ENCODE measurements around the gene TMEM131.
A peak's percentile ranks its signal among the peaks of the same experiment; 100 is the strongest.
"Not testable (repeated sequence)": the region's sequence is repeated elsewhere in the genome, so short reads cannot be mapped to it uniquely, and the experiment has no call there.

TMEM131 gene

DNA sequence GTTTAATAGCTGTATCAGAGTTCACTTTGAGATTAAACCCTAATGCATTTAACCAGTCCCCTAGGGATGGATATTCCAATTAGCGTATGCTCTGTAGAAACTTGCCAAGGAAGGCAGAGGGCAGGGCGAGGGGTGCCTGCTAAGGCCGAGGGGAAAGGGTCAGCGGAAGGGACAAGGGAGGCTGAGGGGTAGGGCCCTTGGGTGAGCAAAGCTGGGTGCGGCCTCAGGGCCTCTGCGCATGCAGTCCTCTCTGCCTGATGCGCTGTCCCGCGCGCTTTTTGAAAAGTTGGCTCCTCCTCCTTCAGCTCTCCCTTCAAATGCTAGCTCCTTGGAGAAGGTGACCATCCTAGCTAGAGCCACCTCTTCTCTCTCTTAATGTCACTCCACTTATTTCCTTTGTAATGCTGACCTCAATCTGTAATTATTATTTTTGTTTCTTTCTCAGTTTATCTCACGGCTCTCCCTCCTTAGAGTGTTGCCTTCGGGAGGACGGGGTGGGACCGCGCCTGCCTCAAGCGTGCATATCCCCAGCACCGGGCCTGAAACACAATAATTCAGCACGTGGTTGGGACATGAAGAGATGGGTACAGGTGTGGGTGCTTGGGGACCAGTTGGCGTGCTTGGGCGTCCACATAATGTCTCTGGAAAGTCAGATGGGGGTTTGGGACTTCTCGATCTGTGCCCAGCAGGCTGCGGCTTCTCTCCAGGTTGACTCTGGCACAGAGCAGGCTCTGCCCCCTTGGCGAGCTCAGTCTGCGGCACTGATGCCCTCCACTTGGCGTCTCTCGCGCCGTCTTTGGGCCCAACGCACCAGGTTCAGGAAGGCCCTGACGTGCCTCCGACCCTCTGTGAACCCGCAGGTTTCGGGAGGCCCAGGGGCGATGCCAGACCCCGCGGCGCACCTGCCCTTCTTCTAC lies 272.3 kb downstream of the TMEM131 start:
- DNase-seq (ENCODE audit: low spot score), result no peak

DNA sequence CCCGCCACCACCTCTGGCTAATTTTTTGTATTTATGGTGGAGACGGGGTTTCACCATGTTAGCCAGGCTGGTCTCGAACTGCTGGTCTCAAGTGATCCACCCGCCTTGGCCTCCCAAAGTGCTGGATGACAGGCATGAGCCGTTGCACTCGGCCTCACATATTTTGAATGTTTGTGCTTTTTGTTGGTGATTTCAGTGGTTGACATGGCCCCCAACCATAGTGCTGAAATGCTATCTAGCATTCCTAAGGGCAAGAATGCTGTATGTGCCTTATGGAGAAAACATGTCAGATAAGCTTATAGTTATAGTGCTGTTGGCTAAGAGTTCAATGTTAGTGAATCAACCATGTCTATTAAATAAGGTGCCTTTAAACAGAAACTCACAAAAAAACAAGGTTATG lies 273.5 kb downstream of the TMEM131 start:
- no peak for DNase-seq (ENCODE audit: low spot score)

DNA sequence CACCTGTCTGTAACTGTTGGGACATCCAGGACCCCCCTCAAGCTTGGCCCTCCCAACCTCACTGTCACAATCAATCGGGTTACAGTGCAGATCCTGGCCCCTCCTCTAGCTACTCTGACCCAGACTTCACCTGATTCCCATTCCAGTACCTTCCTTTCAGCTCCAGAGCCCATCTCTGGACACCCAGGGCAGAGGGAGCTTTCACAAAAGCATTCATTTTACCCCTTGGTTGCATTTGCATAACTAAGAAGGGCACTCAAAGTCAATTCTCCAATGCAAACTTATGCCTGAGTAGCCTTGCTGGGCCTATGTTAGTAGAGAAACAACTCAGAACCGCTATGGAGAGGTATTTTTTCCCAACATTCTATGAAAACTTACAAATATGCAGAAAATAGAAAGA lies 275.0 kb downstream of the TMEM131 start:
- DNase-seq (ENCODE audit: low spot score), result no peak

DNA sequence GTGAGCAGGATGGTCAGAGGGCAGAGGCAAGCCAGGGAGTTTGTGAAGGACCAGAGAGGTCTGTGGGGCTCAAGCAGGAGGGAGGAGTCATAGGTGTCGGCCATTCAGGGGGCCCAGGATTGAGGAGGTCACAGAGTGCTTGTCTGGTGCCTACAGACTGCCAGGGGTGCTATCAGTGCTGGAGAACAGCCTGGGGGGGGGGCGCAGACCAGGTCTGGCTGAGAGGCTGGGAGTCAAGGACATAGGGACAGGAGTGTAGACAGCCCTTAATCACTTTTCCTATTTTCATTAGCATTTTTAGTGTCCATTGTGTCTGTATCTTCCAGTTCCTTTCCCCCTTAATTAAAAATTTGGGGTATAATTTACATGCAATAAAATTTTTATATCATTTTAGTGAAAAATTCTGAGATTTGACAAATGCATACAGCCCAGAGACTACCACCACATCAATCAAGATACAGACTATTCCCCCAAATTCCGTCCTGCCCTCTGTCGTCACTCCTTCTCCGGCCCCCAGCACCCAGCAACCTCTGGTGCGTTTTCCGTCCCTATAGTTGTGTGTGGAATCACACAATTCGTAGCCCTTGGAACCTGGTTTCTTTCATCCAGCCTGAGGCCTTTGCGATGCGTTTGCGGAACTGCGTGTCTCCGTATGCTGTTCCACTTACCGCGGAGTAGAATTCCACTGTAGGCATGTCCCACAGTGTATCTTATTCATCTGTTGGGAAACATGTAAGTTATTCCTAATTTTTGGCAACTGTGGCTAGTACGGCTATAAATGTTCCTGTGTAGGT lies 276.2 kb downstream of the TMEM131 start:
- no peak for DNase-seq (ENCODE audit: low spot score)

DNA sequence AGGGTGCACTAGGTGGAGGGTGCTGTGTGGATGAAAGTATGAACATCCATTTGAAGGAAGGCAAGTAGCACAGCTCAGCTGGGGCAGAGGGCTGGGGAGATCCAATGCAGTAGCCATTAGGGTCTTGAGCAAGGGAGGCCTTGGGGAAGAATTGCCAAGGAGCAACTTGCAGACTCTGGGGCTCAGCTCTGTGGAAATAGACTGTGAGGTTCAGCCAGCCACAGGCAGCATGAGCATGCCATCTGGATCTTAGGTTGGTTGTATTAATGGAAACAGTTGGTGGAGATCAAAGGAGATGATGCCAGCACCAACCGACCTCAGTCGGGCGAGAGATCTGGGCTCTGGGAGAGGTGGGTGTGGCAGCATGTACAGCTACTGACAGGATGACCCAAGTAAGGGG lies 276.8 kb downstream of the TMEM131 start:
- DNase-seq (ENCODE audit: low spot score), result peak; percentile 67

DNA sequence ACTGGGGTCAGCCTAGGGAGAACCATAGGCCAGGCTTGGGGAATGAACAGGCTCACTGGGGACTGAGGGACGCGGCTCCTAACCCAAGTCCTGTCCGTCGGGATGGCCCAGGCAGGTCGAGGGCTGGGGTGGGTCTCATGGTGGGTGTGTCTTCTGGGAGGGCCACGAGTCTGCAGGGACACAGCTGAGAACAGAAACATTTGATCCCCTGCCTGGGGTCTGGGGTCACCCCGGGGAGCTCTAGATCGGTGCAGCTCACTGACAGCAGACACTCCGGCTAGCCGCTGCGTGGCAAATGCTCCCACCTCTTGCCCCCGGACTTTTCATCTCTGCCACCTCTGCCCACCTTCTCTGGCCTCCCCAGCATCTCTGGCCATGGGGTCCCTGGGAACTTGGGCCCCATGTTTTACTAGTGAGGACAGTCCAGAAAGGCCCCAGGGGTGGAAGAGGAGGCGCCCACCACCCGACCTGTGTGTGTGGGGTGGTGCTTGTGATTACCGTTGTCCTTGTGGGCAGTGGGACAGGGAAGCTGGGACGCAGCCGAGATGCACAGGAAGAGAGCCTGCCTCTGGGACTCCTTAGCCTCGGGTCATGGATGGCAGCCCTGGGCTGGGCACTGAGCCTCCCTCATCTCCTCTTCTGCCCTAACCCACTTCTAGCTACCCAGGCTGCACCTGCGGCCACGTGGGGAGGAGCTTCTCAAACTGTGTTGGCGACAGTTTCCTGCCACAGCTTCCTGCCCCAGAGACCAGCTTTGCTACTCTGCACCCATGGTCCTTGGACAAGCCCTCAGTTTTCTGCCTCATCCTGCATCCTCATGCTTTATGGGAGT lies 277.5 kb downstream of the TMEM131 start:
- DNase-seq (ENCODE audit: low spot score), result no peak

DNA sequence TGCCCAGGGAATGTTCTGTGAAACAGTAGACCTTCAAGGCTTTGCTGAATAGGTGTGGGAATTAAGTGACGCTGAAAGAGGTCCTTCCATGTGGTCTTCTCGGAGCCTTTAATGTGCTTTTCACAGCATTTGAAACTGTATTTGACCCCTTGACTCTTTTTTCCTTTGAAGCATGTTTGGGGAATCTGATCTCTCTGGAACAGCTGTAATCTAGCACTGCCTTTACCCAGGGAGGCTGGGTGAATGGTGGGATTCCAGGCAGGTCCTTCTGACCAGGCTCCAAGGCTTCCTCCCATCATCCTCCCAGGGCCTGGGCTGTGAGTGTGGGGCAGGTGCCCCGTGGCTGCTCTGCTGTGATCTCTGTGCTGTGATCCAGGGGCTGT lies 278.1 kb downstream of the TMEM131 start:
- DNase-seq (ENCODE audit: low spot score), result no peak

DNA sequence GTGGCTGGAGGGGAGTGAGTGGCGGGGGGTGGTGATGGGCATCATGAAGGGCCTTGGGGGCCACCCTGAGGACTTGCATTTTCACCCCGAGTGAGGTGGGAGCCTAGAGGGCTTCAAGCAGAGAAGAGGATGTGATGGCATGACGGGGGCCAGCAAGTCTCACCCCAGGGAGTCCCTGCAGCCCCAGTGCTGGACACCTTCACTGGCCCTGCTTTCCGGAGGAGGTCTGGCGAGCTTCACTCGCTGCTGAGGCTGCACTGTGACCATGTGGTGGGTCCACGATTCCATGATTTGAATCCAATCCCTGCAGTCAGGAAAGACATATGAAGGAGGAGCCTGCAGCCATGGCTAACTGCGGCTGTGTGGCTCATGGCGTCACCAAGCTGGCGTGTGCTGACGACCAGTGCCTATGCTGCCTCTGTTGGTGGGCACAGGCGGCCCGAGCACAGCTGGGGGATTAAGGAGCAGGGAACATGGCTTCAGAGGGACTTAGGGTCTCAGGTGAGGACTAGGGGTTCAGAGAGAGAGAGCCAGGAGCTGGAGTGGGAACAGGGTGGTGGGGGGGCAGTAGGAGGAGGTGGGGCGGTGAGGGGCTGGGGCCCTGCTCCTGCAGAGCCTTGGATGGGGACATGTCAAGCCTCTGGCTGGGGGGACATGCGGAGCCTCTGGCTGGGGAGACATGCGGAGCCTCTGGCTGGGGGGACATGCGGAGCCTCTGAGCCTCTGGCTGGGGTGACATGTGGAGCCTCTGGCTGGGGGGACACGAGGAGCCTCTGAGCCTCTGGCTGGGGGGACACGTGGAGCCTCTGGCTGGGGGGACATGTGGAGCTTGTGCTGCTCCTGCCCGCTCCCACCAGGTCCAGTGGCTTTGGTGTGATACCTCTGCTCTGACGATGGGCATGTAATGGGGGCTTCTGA lies 278.8 kb downstream of the TMEM131 start:
- no peak for DNase-seq (ENCODE audit: low spot score)

DNA sequence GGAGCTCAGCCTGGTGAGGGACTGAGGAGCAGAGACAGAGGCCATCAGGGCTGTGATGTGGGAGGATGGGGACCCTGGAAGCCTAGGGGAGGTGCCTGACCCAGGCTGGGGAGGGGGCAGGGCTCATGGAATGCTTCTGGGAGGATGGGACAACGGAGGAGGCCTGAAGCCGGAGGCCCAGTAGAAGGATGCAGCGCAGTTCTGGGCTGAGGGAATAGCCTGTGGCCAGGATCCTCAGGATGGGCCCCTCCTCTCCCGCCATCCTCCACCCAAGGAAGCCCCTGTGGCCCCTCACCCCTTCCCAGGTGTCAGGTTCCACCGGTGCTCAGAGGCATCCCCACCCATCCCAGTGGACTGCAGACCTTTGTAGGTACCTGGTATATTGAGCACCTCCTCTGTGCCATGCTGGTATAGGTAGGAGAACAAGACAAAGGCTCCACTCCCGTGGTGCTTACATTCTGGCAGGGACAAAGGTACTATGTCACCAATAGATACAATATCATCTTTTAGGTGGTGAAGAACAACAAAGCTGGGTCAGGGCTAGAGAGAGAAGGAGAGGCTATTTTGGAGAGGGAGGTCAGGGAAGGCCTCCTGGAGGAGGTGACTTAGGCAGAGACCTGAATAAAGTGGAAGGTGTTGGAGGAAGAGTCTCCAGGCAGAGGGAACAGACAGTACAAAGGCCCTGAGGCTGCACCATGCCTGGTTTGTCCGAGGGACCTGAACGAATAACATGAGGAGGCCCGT lies 279.6 kb downstream of the TMEM131 start:
- DNase-seq (ENCODE audit: low spot score), result no peak

DNA sequence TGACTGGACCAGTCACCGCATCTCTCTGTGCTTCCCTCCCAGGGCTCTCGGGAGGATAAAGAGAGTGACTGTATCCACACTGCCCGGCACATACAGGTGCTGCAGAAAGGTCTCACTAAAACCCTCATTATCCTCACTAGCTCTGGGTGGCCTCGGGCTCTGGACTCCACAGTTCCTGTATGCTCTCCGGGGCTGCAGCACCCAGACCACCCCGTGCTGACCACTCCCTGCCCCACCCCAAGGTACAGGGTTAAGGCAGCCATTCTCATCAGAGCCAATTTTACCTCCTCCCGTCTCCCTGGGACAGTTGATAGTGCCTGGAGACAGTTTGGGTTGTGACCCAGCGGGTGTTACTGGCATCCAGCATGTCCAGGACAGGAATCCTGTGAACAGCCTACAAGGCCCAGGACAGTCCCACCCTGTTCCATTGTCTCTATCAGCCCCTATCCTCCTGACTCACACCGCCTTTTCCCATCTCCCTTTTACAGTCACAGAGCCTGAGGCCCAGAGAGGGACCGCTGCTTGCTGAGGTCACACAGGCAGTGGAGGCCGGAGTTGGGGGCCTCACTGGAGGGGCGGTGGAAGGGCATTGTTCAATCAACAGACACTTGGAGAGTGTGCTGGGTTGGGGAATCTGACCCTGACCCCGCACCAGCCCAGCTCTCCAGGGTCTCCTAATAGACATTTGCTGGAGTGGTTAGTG lies 280.6 kb downstream of the TMEM131 start:
- DNase-seq (ENCODE audit: low spot score), result no peak

DNA sequence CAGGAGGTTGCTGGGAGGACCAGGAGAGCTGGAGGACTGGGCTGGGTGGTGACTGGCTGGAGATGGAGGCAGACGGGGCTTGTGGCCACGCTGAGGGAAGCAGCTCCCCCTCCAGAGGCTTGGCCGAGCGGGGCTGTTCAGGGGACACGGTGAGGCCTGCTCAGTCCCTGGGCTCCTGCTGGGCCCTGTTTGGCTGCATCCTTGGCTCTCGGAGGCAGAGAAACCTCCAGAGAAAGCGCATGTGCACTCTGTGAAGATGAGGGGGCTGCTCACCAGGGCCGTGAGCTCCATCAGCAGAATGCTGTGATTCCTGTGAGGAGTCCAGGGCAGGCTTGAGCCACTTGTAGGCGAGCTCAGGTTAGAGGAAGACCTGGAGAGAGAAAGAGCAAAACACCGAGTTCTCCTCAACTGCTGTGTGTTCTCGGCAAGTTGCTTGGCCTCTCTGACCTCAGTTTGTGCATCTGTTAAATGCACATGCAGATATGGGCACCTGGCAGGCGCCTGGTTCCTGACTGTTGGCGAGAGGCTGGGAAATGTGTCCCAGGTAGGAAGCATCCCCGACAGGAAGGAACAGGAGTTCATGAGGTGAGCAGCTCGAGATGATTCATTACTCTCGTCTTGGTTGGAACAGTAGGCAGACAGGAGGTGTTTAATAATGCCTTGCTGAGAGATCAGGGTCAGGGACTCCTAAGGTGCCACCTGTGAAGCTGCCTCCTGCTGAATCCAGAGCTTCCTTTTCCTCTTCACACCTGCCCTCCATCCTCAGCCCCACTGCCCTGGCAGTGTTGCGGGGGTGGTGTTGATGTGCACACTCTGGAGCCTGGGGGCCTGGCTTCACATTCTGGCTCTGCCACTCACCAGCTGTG lies 281.4 kb downstream of the TMEM131 start:
- DNase-seq (ENCODE audit: low spot score), result no peak

DNA sequence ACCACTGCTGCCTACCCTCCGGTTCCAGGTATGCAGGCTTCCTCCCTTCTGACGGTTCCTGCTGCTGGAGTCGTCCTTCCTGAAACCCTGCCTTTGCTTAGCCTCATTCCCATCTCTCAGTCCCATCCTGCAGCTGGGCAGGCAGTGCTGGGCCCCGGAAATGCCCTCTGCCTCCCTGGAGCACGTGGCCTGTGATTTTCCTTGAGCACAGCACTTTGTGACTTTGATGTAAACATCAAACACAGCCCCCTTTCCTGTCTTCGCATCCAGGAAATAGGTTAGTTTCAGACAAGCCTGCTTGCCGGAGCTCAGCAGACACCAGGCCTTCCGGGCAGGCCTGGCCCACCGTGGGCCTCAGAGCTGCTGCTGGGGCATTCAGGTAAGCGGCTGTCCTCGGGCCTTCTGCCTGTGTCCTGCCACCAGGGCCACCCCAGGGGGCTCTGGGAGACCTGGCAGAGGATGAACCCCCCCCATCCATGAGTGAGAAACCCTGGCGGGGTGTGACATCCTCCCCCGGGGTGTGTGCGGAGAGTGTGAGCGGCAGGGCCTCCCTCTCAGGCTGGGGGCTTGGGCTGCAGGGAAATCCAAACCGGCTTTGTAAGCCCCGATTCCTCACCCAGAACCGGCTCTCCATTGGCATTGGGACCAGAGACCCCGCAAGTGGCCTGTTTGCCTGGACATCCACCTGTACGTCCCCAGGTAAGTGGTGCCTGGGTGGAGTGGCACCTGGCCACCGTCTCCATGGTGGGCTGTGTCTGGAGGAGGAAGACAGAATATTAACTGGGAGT lies 282.3 kb downstream of the TMEM131 start, which contains the start of gene ZAP70:
TSS of gene ZAP70 (plus strand) at position 281 of the 788 bp plus-strand sequence. CDS start 10,461 bp downstream, outside the sequence.
- DNase-seq (ENCODE audit: low spot score), result peak; percentile 59

DNA sequence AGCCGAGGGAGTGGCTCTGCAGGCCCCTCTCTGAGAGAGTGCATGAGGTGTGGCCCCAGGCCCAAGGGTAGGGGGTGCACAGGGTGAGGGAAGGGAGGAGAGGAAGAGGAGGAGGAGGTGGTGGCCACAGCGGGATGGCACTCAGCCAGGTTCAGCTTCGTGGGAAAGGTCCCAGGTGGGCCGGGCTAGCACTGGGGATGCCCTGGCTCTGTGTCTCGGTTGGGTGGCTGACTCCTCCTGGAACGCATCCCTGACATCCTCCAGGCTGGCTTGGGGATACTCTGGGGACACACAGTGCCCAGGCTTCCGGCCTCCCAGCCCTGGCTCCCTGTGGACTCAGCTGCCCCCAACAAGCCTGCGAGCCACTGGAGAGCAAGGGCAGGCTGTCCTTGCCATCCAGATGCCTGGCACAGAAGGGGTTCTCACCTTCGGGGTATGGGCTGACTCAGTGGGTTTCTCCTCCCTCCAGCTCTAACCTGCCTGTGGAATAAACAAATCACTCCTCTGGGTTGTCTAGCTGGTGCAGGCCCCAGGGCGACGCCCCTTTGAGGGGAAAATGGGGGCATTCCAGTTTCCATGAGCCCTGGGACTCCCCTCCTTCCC lies 283.0 kb downstream of the TMEM131 start:
- DNase-seq (ENCODE audit: low spot score), result no peak

DNA sequence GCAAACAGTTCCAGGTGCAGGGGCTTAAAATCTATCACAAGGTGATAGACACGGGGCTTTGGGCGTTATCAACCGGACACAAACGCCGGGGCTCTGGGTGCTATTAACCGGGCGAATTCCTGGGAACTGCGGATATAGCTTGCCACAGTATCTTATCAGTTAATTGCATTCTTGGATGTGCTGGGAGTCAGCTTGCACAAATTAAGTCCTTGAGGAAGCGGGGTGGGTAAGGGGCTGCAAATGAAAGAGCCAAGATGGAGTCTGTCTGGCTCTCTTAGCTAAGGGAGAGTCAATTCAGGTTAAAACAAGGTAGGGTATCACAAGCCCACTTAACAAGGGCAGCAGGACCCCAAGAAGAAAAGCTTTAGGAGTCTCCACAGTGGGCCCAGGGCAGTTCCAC lies 283.6 kb downstream of the TMEM131 start:
- DNase-seq (ENCODE audit: low spot score), result not testable (repeated sequence)

DNA sequence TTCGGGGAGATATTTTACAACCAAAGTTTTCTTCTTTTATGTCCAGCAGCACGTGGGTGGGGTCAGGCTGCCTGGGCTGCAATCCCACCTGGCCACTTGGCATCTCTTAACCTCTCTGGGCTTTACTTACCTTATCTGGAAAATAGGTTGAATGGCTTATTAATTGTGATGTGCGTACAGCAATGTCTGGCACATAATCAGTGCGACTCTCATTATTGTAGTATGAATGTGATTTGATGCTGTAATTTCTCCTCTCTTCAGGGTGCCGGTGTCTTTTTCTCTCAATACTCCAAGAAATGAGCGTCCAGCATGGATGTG lies 284.4 kb downstream of the TMEM131 start:
- DNase-seq (ENCODE audit: low spot score), result no peak

DNA sequence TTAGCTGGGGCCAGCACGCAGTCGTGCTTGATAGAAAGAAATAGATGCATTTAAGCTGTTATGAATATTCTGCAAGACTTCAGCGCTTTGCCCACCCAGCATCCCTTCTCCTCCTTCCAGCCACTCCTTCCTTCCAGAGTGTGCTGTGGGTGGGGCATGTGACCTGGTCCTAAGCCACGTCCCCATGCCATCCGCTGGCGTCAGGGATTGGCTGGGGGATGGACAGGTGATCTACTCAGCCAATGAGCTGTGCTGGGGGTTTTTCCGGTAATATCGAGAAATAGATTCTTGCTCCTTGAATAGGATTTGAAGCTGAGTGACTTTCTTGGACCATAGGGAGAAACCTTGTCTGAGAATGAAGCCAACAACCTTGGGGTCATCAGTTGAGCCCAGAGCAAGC lies 287.1 kb downstream of the TMEM131 start:
- no peak for DNase-seq (ENCODE audit: low spot score)

DNA sequence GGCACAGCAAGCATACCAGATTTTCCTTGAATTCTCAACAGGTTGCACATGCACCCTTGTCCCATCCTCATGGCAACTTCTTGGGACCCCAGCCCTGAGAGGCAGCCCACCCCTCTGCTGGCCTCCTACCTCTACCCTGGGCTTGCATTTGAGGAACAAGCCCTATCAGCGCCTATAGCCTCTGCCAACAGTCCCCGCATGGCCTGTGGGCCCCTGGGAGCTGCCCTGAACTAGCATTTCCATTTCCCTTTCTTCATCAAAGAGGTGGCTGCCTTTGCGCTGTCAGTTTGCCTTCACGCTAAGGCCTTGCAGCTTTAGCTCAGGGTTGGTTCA lies 287.7 kb downstream of the TMEM131 start:
- no peak for DNase-seq (ENCODE audit: low spot score)

All from SW480 (cell line).